ENCODE measurements around the gene GYS1.

The GYS1 gene

DNA sequence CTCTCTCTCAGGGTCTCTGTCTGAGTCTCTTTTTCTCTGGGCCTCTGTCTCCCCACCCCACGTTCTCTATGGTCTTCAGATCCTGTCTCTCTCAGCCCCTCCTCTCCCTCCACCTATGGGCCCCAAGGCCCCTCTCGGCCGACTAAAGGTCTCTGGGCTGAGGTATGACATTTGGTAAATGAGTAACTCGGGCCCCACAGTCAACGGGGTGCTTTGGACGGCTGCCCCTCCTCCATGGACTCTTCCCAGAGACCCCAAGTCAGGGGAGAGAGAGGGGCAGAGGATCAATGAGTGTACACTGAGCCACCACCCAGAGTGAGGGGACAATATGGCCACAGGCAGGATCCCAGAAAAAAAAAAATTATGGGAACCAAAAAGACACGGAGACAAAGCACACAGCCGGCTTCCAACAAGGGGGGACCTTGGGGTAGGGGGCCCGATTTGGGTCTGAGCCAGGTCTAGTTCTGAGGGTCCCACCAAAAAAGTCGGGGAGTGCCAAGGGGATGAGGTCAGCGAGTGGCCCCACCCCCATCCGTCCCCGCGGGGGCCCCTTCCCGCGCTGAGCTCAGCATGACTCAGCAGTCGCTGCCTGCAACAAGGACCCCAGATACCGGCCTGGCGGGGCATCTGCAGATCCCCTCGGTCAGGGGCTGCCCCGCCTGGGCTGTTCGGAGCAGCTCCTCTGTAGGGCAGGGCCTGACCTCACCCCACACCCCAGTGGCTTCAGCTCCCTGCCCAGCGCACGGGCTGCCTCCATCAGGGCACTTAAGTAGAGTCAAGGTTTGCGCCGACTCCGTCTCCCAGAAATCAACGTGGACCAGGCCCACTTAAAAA lies 29.5 kb downstream of the GYS1 start:
- no peaks in the 10 kb centered on the region for H3K27me3 ChIP-seq (ENCODE audit: insufficient read depth, low read length)
- H3K79me2 ChIP-seq (ENCODE audit: insufficient read depth, low read length): 0 out of 2 replicates have a peak, but pooled peaks cover 4% of the 10 kb centered on the region
- H3K9ac ChIP-seq (ENCODE audit: low read length): peak overlapping the region; percentile 85
- peaks cover 31% of the 10 kb centered on the region for H3K36me3 ChIP-seq (ENCODE audit: insufficient read depth, low read length)
- no peaks in the 10 kb centered on the region for H4K20me1 ChIP-seq (ENCODE audit: insufficient read depth, low read length)
- peaks cover 5% of the 10 kb centered on the region; the same call in 1 of the 2 replicates for H3F3A ChIP-seq (ENCODE audit: insufficient read depth, low read length)
- H3K9me2 ChIP-seq (ENCODE audit: low read depth, low read length): no peaks in the 10 kb centered on the region
- no peak overlapping the region for H2AFZ ChIP-seq (ENCODE audit: low read length)
- peak overlapping the region; percentile 94 for H3K4me2 ChIP-seq (ENCODE audit: low read length)
- peak overlapping the region; percentile 87 for H3K27ac ChIP-seq (ENCODE audit: low read depth, low read length, poor library complexity, severe bottlenecking)
- TF ChIP-seq EZH2 (IDR thresholded peaks at IDR 0.05; ENCODE audit: borderline replicate concordance, low read length): no peak
- TF ChIP-seq, protein P1, sequence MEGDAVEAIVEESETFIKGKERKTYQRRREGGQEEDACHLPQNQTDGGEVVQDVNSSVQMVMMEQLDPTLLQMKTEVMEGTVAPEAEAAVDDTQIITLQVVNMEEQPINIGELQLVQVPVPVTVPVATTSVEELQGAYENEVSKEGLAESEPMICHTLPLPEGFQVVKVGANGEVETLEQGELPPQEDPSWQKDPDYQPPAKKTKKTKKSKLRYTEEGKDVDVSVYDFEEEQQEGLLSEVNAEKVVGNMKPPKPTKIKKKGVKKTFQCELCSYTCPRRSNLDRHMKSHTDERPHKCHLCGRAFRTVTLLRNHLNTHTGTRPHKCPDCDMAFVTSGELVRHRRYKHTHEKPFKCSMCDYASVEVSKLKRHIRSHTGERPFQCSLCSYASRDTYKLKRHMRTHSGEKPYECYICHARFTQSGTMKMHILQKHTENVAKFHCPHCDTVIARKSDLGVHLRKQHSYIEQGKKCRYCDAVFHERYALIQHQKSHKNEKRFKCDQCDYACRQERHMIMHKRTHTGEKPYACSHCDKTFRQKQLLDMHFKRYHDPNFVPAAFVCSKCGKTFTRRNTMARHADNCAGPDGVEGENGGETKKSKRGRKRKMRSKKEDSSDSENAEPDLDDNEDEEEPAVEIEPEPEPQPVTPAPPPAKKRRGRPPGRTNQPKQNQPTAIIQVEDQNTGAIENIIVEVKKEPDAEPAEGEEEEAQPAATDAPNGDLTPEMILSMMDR (IDR thresholded peaks at IDR 0.05; ENCODE audit: low read length): no peak
- peak overlapping the region; percentile 57 for H3K4me3 ChIP-seq (ENCODE audit: low read depth, low read length, poor library complexity, severe bottlenecking)
- peaks cover 52% of the 10 kb centered on the region for H3K4me1 ChIP-seq (ENCODE audit: insufficient read depth, low read length, severe bottlenecking)
- no peaks in the 10 kb centered on the region for H3K9me3 ChIP-seq (ENCODE audit: low read length)

DNA sequence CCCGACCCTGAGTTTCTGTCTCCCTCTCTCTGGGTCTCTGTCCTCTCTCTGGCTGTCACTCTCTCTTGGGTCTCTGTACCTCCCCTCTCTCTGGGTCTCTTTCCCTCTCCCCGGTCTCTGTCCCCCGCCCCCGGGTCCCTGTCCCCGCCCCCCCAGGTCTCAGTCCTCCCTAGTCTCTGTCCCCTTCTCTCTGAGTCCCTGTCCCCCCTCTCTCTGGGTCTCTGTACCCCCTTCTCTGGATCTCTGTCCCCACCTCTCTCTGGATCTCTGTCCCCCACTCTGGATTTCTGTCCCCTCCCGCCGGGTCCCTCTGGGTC lies 30.3 kb downstream of the GYS1 start:
- peak overlapping the region; percentile 94 for H3K4me2 ChIP-seq (ENCODE audit: low read length)

DNA sequence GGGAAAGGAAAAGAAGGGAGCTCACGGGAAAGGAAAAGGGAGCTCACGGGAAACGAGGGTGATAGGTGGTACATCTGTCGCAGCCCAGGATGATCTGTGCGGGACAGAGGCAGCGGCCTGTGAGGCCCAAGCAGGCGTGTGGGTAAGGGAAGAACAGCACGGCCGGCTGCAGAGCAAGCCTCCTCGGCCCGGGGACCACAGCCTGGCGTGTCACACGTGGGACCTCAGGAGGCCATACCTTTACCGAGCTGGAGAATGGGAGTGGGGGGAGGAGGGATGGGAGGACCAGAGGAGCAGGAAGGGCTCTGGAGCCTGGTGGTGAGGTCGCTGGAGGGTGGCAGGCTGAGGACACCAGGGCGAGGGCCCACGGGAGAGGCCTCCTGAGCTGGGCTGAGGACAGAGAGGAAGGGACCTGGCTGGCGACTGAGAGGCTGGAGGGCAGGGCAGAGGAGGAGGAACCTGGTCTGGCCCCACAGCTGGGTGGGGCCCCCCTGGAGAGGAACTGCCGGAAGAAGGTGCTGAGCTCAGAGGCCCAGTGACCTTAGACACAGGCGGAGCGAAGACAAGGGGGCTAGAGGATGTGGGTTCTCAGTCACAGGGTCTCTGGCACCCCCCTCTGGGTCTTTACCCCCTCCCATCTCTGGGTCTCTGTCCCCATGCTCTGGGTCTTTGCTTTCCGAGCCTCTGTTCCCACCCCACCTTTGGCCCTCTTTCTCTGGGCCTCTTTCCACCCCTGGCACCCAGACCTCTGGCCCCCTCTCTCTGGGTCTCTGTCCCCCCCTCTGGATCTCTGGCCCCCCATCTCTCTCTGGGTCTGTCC lies 30.9 kb downstream of the GYS1 start:
- Histone ChIP-seq H3K4me2 (ENCODE audit: low read length) (peak overlapping the region; percentile 94), H3K36me3 (ENCODE audit: insufficient read depth, low read length) (peaks cover 26% of the 10 kb centered on the region), H2AFZ (ENCODE audit: low read length) (no peak overlapping the region), H4K20me1 (ENCODE audit: insufficient read depth, low read length) (no peaks in the 10 kb centered on the region), H3K4me1 (ENCODE audit: insufficient read depth, low read length, severe bottlenecking) (peaks cover 43% of the 10 kb centered on the region), H3K4me3 (ENCODE audit: low read depth, low read length, poor library complexity, severe bottlenecking) (peak overlapping the region; percentile 35), H3F3A (ENCODE audit: insufficient read depth, low read length) (peaks cover 5% of the 10 kb centered on the region; the same call in 1 of the 2 replicates), H3K9ac (ENCODE audit: low read length) (peak overlapping the region; percentile 85), H3K27me3 (ENCODE audit: insufficient read depth, low read length) (no peaks in the 10 kb centered on the region), H3K27ac (ENCODE audit: low read depth, low read length, poor library complexity, severe bottlenecking) (peak overlapping the region; percentile 87), H3K9me2 (ENCODE audit: low read depth, low read length) (no peaks in the 10 kb centered on the region), H3K79me2 (ENCODE audit: insufficient read depth, low read length) (0 out of 2 replicates have a peak, but pooled peaks cover 4% of the 10 kb centered on the region), H3K9me3 (ENCODE audit: low read length) (no peaks in the 10 kb centered on the region)
- TF ChIP-seq EZH2 (IDR thresholded peaks at IDR 0.05; ENCODE audit: borderline replicate concordance, low read length): no peak
- TF ChIP-seq, protein P1 (IDR thresholded peaks at IDR 0.05; ENCODE audit: low read length): no peak

More for the DNA sequence above, 30.3 kb downstream of the GYS1 start:
- Histone ChIP-seq H2AFZ (ENCODE audit: low read length) (no peak overlapping the region), H3K79me2 (ENCODE audit: insufficient read depth, low read length) (0 out of 2 replicates have a peak, but pooled peaks cover 4% of the 10 kb centered on the region), H3K9me2 (ENCODE audit: low read depth, low read length) (no peaks in the 10 kb centered on the region), H3K4me3 (ENCODE audit: low read depth, low read length, poor library complexity, severe bottlenecking) (peak overlapping the region; percentile 35), H3K27me3 (ENCODE audit: insufficient read depth, low read length) (no peaks in the 10 kb centered on the region), H4K20me1 (ENCODE audit: insufficient read depth, low read length) (no peaks in the 10 kb centered on the region), H3K4me1 (ENCODE audit: insufficient read depth, low read length, severe bottlenecking) (peaks cover 49% of the 10 kb centered on the region), H3K27ac (ENCODE audit: low read depth, low read length, poor library complexity, severe bottlenecking) (peak overlapping the region; percentile 87), H3K9ac (ENCODE audit: low read length) (peak overlapping the region; percentile 85), H3F3A (ENCODE audit: insufficient read depth, low read length) (peaks cover 5% of the 10 kb centered on the region; the same call in 1 of the 2 replicates), H3K36me3 (ENCODE audit: insufficient read depth, low read length) (peaks cover 27% of the 10 kb centered on the region), H3K9me3 (ENCODE audit: low read length) (no peaks in the 10 kb centered on the region)
- TF ChIP-seq EZH2 (IDR thresholded peaks at IDR 0.05; ENCODE audit: borderline replicate concordance, low read length): no peak
- TF ChIP-seq, protein P1 (IDR thresholded peaks at IDR 0.05; ENCODE audit: low read length): no peak
